DMS53 (cell line): ENCODE results near the gene HS6ST3.
"Not testable (repeated sequence)": the region's sequence is repeated elsewhere in the genome, so short reads cannot be mapped to it uniquely, and the experiment has no call there.

Source experiments
- DNase-seq: peaks from one replicate; lab custom pipeline; 2025; lab: John Stamatoyannopoulos, UW

HS6ST3 gene

GRCh38 chr13:96089749-96090239 lies at the start of gene HS6ST3:
Gene HS6ST3 (plus strand): TSS chr13:96090107.
- peak; percentile 68 for DNase-seq

GRCh38 chr13:96041326-96042110 lies 48.4 kb upstream of the HS6ST3 start:
- DNase-seq: no peak

- no peak for DNase-seq
These were observed 45.7 kb upstream of the HS6ST3 start for GRCh38 chr13:96044238-96044637.

- DNase-seq: not testable (repeated sequence)
These were observed 43.3 kb upstream of the HS6ST3 start for GRCh38 chr13:96046449-96047126.

GRCh38 chr13:96050955-96051354 lies 39.0 kb upstream of the HS6ST3 start:
- not testable (repeated sequence) for DNase-seq

- DNase-seq: not testable (repeated sequence)
These were observed 38.4 kb upstream of the HS6ST3 start for GRCh38 chr13:96051491-96051890.

- DNase-seq: not testable (repeated sequence)
These were observed 38.0 kb upstream of the HS6ST3 start for GRCh38 chr13:96051946-96052345.

GRCh38 chr13:96052656-96053002 lies 37.3 kb upstream of the HS6ST3 start:
- DNase-seq: peak; percentile 61

- peak; percentile 89 for DNase-seq
These were observed 36.8 kb upstream of the HS6ST3 start, which contains the start of gene UGGT2 for GRCh38 chr13:96053003-96053703. Gene UGGT2 (minus strand): TSS chr13:96053401. CDS start chr13:96053312, 89 bp downstream.

GRCh38 chr13:96065849-96066248 lies 24.1 kb upstream of the HS6ST3 start:
- no peak for DNase-seq

- DNase-seq: no peak
These were observed 21.2 kb upstream of the HS6ST3 start for GRCh38 chr13:96068729-96069128.

GRCh38 chr13:96071504-96071903 lies 18.4 kb upstream of the HS6ST3 start:
- DNase-seq: no peak

- no peak for DNase-seq
These were observed 17.5 kb upstream of the HS6ST3 start for GRCh38 chr13:96072392-96072791.

GRCh38 chr13:96075953-96076543 lies 13.9 kb upstream of the HS6ST3 start:
- DNase-seq: peak; percentile 21

- DNase-seq: no peak
These were observed 9.2 kb upstream of the HS6ST3 start for GRCh38 chr13:96080676-96081075.

GRCh38 chr13:96081888-96082287 lies 8.0 kb upstream of the HS6ST3 start:
- no peak for DNase-seq

- no peak for DNase-seq
These were observed 7.3 kb upstream of the HS6ST3 start for GRCh38 chr13:96082640-96083039.

- DNase-seq: no peak
These were observed 3.2 kb upstream of the HS6ST3 start for GRCh38 chr13:96086736-96087135.

GRCh38 chr13:96089139-96089538 lies 768 bp upstream of the HS6ST3 start:
- no peak for DNase-seq

GRCh38 chr13:96090240-96091101 lies 564 bp downstream of the HS6ST3 start:
- peak; percentile 50 for DNase-seq
